ENCODE measurements around the gene TBC1D20. TPM values are rescaled to one million over a fixed set of nuclear protein-coding genes. Genes with fewer than 3 reads are reported as not detected.

The TBC1D20 gene
- total and polyA plus RNA-seq, 2 donors (not counting 3 experiments of a cell fraction or from before 2014, with no cell fraction given): 34.3 to 36.1 TPM

GRCh38 chr20:445514-446336, 16.6 kb downstream of the TBC1D20 start:
- Histone ChIP-seq H3K36me3 (ENCODE audit: control insufficient read depth in 2 of 2, extremely low read depth in 1 of 2, insufficient read depth in 2 of 2, low read length in 2 of 2) (peaks cover 13 to 19% of the 10 kb centered on the region in 2 experiments), H3K27me3 (ENCODE audit: control insufficient read depth in 2 of 2, insufficient read depth in 2 of 2, low read length in 2 of 2) (no peaks in the 10 kb centered on the region), H3K4me1 (ENCODE audit: control insufficient read depth, extremely low read depth, insufficient read depth, low read length) (peaks cover 6% of the 10 kb centered on the region), H3K79me2 (ENCODE audit: control insufficient read depth, insufficient read depth, low read length) (peaks cover 36% of the 10 kb centered on the region), H2AFZ (ENCODE audit: low read depth, low read length) (no peak overlapping the region), H3K9ac (replicated peaks; ENCODE audit: extremely low read depth, insufficient read depth, low read length) (no peak overlapping the region), H3K27ac (ENCODE audit: insufficient read depth, low read depth, low read length) (no peak overlapping the region), H4K20me1 (replicated peaks; ENCODE audit: control insufficient read depth, extremely low read depth, insufficient read depth, low read length) (no peaks in the 10 kb centered on the region), H3K9me1 (replicated peaks; ENCODE audit: control insufficient read depth, extremely low read depth, insufficient read depth, low read length) (no peaks in the 10 kb centered on the region), H3K4me2 (ENCODE audit: insufficient read depth, low read length) (no peak overlapping the region), H3K4me3 (replicated peaks in 1 of 3; ENCODE audit: insufficient read depth in 1 of 3, low read depth in 1 of 3, low read length in 3 of 3) (no peak overlapping the region), H3K9me3 (replicated peaks; ENCODE audit: control insufficient read depth, insufficient read depth, low read length) (no peaks in the 10 kb centered on the region)
- no TSS peak for BruUV-seq (replicated peaks)
- intact Hi-C loops (cut with micrococcal nuclease): no loop called here
- ChIA-PET POLR2A (no interaction called here), CTCF (interaction anchor here (1.0 to 2.2 kb wide), 5 partner anchors 13 to 34 kb away, joined by 3 to 15 read pairs (median 5); no protein-coding TSS in a partner anchor)
- FAIRE-seq (peak; percentile 47), DNase-seq (ENCODE audit: low read depth, low spot score) (no peak)
- dilution Hi-C loops (cut with MboI; ENCODE audit: extremely low pct_ligation_motif_present, low sequenced_read_pairs): no loop called here
- TF ChIP-seq EZH2 (IDR thresholded peaks at IDR 0.05; ENCODE audit: borderline replicate concordance, low read depth, low read length, severe bottlenecking) (no peak), FOS (IDR thresholded peaks at IDR 0.05; ENCODE audit: borderline replicate concordance, insufficient read depth, low read length) (no peak), GATA2 (IDR thresholded peaks at IDR 0.05; ENCODE audit: insufficient read depth, insufficient read length, low read depth, low read length) (no peak), CTCF (IDR thresholded peaks at IDR 0.05; ENCODE audit: extremely low read depth in 1 of 2, insufficient read depth in 1 of 2, low read depth in 1 of 2, low read length in 2 of 2) (no peak), JUN (IDR thresholded peaks at IDR 0.05; ENCODE audit: borderline replicate concordance, insufficient read depth, insufficient read length, low read depth) (no peak), POLR2A (IDR thresholded peaks at IDR 0.05; ENCODE audit: low read depth, low read length) (no peak), POLR2AphosphoS5 (IDR thresholded peaks at IDR 0.05; ENCODE audit: insufficient read depth, low read depth, low read length) (no peak), MYC (IDR thresholded peaks at IDR 0.05; ENCODE audit: low read depth, low read length) (no peak)
